SK-N-SH treated with all-trans-retinoic acid at 6 μM for 48 hours (cell line): ENCODE measurements around the gene MAFF.

Experiments used
- ATAC-seq: fragments of 200-7000 bp; cut with Tn5 transposase; 3 replicates; pipeline ENCODE4 v1.9.1; 2020; ENCODE audit warnings: mild to moderate bottlenecking, moderate library complexity
- ARNTL ChIP-seq: fragments of 450-650 bp; formaldehyde crosslinking; IDR thresholded peaks from 2 replicates; pipeline ENCODE4 v1.5.0; 2020; ENCODE audit warnings: low read depth, mild to moderate bottlenecking, moderate library complexity, borderline replicate concordance
- BACH2 ChIP-seq: fragments of 250-450 bp; sonication (Bioruptor Pico); IDR thresholded peaks from 2 replicates; pipeline ENCODE4 v1.9.0; 2021; ENCODE audit warnings: mild to moderate bottlenecking, borderline replicate concordance
- ESRRG ChIP-seq: fragments of 250-450 bp; sonication (Bioruptor Pico); IDR thresholded peaks from 2 replicates; pipeline ENCODE4 v1.6.1; 2021; ENCODE audit warnings: mild to moderate bottlenecking
- ISL1 ChIP-seq: fragments of 250-450 bp; sonication (Bioruptor Pico); IDR thresholded peaks from 2 replicates; pipeline ENCODE4 v2.1.2; 2022; ENCODE audit warnings: mild to moderate bottlenecking, moderate library complexity
- OSR1 ChIP-seq: fragments of 250-450 bp; sonication (Bioruptor Pico); IDR thresholded peaks from 2 replicates; pipeline ENCODE4 v1.8.0; 2022; ENCODE audit warnings: moderate library complexity, mild to moderate bottlenecking, inconsistent platforms
- PPARA ChIP-seq: fragments of 250-450 bp; sonication (Bioruptor Pico); IDR thresholded peaks from 2 replicates; pipeline ENCODE4 v1.5.0; 2020; ENCODE audit warnings: mild to moderate bottlenecking, borderline replicate concordance
- RARB ChIP-seq: fragments of 250-450 bp; sonication (Bioruptor Pico); IDR thresholded peaks from 2 replicates; pipeline ENCODE4 v1.8.0; 2021; ENCODE audit warnings: mild to moderate bottlenecking, moderate library complexity
- SNAI2 ChIP-seq: fragments of 250-450 bp; sonication (Bioruptor Pico); IDR thresholded peaks from 2 replicates; pipeline ENCODE4 v1.5.0; 2020; ENCODE audit warnings: mild to moderate bottlenecking, moderate library complexity
- TCF4 ChIP-seq: fragments of 250-450 bp; sonication (Bioruptor Pico); IDR thresholded peaks from 2 replicates; pipeline ENCODE4 v1.8.0; 2021; ENCODE audit warnings: mild to moderate bottlenecking, moderate library complexity, borderline replicate concordance
- TOX ChIP-seq: fragments of 250-450 bp; sonication (Bioruptor Pico); IDR thresholded peaks from 2 replicates; pipeline ENCODE4 v1.8.0; 2021; ENCODE audit warnings: mild to moderate bottlenecking, moderate library complexity, borderline replicate concordance
- ZC3H10 ChIP-seq: fragments of 250-450 bp; sonication (Bioruptor Pico); IDR thresholded peaks from 2 replicates; pipeline ENCODE4 v1.5.1; 2021; ENCODE audit warnings: mild to moderate bottlenecking, moderate library complexity
- ZFP30 ChIP-seq: fragments of 450-650 bp; formaldehyde crosslinking; IDR thresholded peaks from 2 replicates; pipeline ENCODE4 v1.5.0; 2022; ENCODE audit warnings: mild to moderate bottlenecking, moderate library complexity
- ZNF565 ChIP-seq: fragments of 450-650 bp; formaldehyde crosslinking; conservative IDR thresholded peaks from 2 replicates; pipeline ENCODE4 v1.5.0; 2020; ENCODE audit warnings: low read depth, mild to moderate bottlenecking, moderate library complexity
- ZNF70 ChIP-seq: fragments of 450-650 bp; formaldehyde crosslinking; IDR thresholded peaks from 2 replicates; pipeline ENCODE4 v1.5.0; 2020; ENCODE audit warnings: mild to moderate bottlenecking, moderate library complexity
- TF ChIP-seq, protein P1 (sequence below): fragments of 250-450 bp; sonication (Bioruptor Pico); IDR thresholded peaks from 2 replicates; pipeline ENCODE4 v1.8.0; 2021; ENCODE audit warnings: low read depth, mild to moderate bottlenecking, moderate library complexity, borderline replicate concordance
- TF ChIP-seq, protein P2 (sequence below): fragments of 250-450 bp; sonication (Bioruptor Pico); IDR thresholded peaks from 2 replicates; pipeline ENCODE4 v1.5.0; 2020; ENCODE audit warnings: mild to moderate bottlenecking, moderate library complexity
- TF ChIP-seq, protein P3 (sequence below): fragments of 250-450 bp; sonication (Bioruptor Pico); IDR thresholded peaks from 2 replicates; pipeline ENCODE4 v1.5.1; 2020; ENCODE audit warnings: low read depth, mild to moderate bottlenecking, moderate library complexity
- TF ChIP-seq, protein P4 (sequence below): fragments of 250-450 bp; sonication (Bioruptor Pico); IDR thresholded peaks from 2 replicates; pipeline ENCODE4 v1.5.1; 2021; ENCODE audit warnings: mild to moderate bottlenecking, moderate library complexity
- TF ChIP-seq, protein P5 (sequence below): fragments of 250-450 bp; sonication (Bioruptor Pico); IDR thresholded peaks from 2 replicates; pipeline ENCODE4 v1.8.0; 2020; ENCODE audit warnings: mild to moderate bottlenecking, moderate library complexity, borderline replicate concordance

The MAFF gene

DNA sequence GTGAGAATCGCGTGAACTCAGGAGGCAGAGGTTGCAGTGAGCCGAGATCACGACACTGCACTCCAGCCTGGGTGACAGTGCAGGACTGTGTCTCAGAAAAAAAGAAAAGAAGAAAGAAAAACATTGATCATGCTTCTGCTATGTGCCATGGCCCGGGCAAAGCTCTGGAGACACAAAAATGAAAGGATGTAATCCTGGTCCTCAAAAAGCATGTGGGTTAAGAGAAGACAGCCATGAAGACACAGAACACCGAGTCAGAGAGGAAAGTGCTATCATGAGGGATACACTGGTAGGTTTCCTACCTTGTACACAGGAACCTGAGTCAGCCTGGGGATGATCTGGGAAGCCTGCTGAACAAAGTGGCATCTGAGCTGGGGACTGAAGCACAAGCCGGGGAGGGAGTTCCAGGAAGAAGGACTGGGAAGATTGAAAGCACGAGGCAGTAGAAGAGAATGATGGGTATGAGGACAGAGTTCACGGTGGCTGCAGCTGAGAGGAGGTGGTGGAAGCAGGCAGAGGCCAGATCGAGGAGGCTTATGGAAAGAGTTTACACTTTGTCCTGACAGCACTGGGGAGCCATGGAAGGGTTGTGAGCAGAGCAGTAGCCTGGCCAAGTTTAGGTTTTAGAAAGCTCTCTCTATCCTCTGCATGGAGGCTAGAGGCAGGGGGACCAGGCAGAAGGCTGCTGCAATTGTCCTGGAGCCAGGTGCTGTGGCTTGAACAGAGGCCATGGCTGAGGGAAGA lies 9.9 kb upstream of the MAFF start:
- TF ChIP-seq RARB (CRISPR knock-in tag) (no peak), ZC3H10 (no peak), ZFP30 (CRISPR knock-in tag) (no peak), ESRRG (CRISPR knock-in tag) (no peak), ARNTL (CRISPR knock-in tag) (no peak), SNAI2 (no peak), TCF4 (CRISPR knock-in tag) (no peak), OSR1 (no peak)
- TF ChIP-seq, protein P1, sequence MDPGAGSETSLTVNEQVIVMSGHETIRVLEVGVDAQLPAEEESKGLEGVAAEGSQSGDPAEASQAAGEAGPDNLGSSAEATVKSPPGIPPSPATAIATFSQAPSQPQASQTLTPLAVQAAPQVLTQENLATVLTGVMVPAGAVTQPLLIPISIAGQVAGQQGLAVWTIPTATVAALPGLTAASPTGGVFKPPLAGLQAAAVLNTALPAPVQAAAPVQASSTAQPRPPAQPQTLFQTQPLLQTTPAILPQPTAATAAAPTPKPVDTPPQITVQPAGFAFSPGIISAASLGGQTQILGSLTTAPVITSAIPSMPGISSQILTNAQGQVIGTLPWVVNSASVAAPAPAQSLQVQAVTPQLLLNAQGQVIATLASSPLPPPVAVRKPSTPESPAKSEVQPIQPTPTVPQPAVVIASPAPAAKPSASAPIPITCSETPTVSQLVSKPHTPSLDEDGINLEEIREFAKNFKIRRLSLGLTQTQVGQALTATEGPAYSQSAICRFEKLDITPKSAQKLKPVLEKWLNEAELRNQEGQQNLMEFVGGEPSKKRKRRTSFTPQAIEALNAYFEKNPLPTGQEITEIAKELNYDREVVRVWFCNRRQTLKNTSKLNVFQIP (CRISPR knock-in tag), result no peak
- TF ChIP-seq, protein P2, sequence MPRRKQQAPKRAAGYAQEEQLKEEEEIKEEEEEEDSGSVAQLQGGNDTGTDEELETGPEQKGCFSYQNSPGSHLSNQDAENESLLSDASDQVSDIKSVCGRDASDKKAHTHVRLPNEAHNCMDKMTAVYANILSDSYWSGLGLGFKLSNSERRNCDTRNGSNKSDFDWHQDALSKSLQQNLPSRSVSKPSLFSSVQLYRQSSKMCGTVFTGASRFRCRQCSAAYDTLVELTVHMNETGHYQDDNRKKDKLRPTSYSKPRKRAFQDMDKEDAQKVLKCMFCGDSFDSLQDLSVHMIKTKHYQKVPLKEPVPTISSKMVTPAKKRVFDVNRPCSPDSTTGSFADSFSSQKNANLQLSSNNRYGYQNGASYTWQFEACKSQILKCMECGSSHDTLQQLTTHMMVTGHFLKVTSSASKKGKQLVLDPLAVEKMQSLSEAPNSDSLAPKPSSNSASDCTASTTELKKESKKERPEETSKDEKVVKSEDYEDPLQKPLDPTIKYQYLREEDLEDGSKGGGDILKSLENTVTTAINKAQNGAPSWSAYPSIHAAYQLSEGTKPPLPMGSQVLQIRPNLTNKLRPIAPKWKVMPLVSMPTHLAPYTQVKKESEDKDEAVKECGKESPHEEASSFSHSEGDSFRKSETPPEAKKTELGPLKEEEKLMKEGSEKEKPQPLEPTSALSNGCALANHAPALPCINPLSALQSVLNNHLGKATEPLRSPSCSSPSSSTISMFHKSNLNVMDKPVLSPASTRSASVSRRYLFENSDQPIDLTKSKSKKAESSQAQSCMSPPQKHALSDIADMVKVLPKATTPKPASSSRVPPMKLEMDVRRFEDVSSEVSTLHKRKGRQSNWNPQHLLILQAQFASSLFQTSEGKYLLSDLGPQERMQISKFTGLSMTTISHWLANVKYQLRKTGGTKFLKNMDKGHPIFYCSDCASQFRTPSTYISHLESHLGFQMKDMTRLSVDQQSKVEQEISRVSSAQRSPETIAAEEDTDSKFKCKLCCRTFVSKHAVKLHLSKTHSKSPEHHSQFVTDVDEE (CRISPR knock-in tag), result no peak
- TF ChIP-seq, all 23 proteins: peak for 0
- ATAC-seq, result no peak

DNA sequence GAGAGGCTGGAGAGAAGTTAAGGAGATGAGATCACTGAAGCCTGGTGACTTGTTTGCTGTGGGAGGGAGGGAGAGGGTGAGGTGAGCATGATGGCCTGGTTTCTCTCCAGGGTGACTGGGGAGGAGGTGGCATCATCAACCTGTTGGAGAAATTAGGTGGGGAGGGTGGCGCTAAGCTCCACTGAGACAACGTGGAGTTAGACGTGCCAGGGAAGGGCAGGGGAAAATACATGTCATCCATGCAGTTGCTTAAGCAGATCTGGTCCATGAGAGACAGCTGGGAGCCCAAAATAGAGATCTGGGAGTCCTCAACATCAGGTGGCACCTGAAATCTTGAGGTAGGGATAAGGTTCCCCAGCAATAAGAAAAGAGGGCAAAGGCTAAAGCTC lies 9.3 kb upstream of the MAFF start:
- no peak for ATAC-seq
- TF ChIP-seq TOX, result no peak
- no peak for TF ChIP-seq TCF4 (CRISPR knock-in tag)
- no peak for TF ChIP-seq ZC3H10
- TF ChIP-seq OSR1, result no peak
- no peak for TF ChIP-seq ZNF70 (CRISPR knock-in tag)
- TF ChIP-seq ZNF565 (CRISPR knock-in tag), result no peak
- TF ChIP-seq ISL1 (CRISPR knock-in tag), result no peak
- TF ChIP-seq, protein P2 (CRISPR knock-in tag), result no peak
- no peak for TF ChIP-seq BACH2 (CRISPR knock-in tag)
- no peak for TF ChIP-seq SNAI2
- TF ChIP-seq, protein P3, sequence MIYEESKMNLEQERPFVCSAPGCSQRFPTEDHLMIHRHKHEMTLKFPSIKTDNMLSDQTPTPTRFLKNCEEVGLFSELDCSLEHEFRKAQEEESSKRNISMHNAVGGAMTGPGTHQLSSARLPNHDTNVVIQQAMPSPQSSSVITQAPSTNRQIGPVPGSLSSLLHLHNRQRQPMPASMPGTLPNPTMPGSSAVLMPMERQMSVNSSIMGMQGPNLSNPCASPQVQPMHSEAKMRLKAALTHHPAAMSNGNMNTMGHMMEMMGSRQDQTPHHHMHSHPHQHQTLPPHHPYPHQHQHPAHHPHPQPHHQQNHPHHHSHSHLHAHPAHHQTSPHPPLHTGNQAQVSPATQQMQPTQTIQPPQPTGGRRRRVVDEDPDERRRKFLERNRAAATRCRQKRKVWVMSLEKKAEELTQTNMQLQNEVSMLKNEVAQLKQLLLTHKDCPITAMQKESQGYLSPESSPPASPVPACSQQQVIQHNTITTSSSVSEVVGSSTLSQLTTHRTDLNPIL, result no peak
- TF ChIP-seq, protein P1 (CRISPR knock-in tag), result no peak
- TF ChIP-seq RARB (CRISPR knock-in tag), result no peak
- no peak for TF ChIP-seq ZFP30 (CRISPR knock-in tag)
- TF ChIP-seq, protein P4, sequence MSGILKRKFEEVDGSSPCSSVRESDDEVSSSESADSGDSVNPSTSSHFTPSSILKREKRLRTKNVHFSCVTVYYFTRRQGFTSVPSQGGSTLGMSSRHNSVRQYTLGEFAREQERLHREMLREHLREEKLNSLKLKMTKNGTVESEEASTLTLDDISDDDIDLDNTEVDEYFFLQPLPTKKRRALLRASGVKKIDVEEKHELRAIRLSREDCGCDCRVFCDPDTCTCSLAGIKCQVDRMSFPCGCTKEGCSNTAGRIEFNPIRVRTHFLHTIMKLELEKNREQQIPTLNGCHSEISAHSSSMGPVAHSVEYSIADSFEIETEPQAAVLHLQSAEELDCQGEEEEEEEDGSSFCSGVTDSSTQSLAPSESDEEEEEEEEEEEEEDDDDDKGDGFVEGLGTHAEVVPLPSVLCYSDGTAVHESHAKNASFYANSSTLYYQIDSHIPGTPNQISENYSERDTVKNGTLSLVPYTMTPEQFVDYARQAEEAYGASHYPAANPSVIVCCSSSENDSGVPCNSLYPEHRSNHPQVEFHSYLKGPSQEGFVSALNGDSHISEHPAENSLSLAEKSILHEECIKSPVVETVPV (CRISPR knock-in tag), result no peak
- no peak for TF ChIP-seq PPARA (CRISPR knock-in tag)
- TF ChIP-seq, protein P5, sequence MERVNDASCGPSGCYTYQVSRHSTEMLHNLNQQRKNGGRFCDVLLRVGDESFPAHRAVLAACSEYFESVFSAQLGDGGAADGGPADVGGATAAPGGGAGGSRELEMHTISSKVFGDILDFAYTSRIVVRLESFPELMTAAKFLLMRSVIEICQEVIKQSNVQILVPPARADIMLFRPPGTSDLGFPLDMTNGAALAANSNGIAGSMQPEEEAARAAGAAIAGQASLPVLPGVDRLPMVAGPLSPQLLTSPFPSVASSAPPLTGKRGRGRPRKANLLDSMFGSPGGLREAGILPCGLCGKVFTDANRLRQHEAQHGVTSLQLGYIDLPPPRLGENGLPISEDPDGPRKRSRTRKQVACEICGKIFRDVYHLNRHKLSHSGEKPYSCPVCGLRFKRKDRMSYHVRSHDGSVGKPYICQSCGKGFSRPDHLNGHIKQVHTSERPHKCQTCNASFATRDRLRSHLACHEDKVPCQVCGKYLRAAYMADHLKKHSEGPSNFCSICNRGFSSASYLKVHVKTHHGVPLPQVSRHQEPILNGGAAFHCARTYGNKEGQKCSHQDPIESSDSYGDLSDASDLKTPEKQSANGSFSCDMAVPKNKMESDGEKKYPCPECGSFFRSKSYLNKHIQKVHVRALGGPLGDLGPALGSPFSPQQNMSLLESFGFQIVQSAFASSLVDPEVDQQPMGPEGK, result no peak
